Left renal cortex interstitium (tissue), 4 donors: ENCODE data around the gene ZNF638. TPM values are rescaled to one million over a fixed set of nuclear protein-coding genes. Genes with fewer than 3 reads are reported as not detected.

ENCODE experiments used
- DNase-seq, 4 donors: peaks; one replicate each; pipeline ENCODE4 v3.0.0-alpha.2; 2013; ENCODE audit warnings: low read depth in 4 of 4, low spot score in 2 of 4, missing footprints in 1 of 4
- polyA plus RNA-seq, 4 donors: library from polyadenylated mRNA; unstranded; fragments of 120-200 nt; gene quantifications; one replicate each; pipeline ENCODE4 v1.2.1, GENCODE V29; 2013; ENCODE audit not compliant: insufficient read length in 4 of 4

Gene ZNF638
- polyA plus RNA-seq, 4 donors: 162 to 278 (median 204) TPM

DNA sequence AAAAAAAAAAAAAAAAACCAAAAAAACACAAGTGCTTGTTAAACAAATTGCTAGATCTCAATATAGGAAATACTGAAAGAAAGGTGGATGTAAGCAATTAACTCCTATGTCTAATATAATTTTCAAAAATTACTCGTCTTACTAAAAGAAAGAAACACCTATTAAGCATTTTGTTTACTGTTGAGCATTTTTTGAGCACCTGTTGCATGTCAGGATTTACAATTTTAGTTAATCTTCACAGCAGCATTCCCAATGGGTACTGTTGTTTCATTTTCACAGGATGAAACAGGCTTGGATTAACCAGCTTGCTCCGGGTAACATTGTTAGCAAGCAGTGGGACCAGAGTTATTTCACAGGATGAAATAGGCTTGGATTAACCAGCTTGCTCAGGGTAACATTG, 4.8 kb downstream of the ZNF638 start:
- no peak for DNase-seq

GRCh38 chr2:71336802-71337201, 5.2 kb downstream of the ZNF638 start:
- DNase-seq: no peak

GRCh38 chr2:71337776-71338175, 6.2 kb downstream of the ZNF638 start:
- no peak for DNase-seq

GRCh38 chr2:71339685-71340084, 8.1 kb downstream of the ZNF638 start:
- DNase-seq: no peak

- no peak for DNase-seq
Measured at GRCh38 chr2:71340176-71340575, 8.6 kb downstream of the ZNF638 start.

DNA sequence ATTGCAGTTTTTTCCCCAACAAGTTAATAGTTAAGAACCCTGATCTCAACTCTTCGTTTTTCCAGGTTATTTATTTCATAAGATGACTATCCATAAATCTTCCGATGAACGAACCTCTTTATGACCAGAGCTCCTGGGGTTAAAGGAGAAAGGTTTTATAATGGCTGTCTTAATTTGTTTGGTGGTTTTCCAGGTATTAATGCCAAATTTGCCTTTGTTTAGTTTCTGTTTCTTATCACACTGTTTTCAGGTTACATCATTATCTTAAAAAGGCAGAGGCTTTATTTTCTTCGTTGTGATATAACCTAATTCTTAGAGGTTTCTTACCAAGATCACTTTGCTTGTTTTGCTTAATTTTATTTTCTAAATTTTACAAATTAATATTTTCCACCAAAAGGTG, 10.1 kb downstream of the ZNF638 start:
- DNase-seq: no peak

- DNase-seq: no peak
Measured at GRCh38 chr2:71346065-71346464, 14.5 kb downstream of the ZNF638 start.

DNA sequence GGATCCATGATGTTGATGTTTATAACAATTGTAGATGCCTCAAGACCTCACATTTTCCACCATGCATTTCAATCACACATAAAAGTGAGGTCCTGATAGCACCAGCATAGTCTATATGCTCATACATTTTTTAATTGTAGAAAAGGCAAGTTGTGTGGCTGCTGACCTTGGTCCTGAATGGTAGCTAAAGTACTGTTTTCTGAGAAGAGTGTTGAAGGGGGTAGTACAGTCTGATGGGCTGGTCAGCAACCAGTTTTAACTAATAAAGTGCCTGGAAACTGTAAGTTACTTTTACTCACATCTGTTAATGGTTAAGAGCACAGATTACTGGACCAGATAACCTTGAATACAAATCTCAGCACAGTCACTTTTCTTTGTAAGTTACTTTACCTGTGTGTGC, 15.9 kb downstream of the ZNF638 start:
- DNase-seq: no peak

DNA sequence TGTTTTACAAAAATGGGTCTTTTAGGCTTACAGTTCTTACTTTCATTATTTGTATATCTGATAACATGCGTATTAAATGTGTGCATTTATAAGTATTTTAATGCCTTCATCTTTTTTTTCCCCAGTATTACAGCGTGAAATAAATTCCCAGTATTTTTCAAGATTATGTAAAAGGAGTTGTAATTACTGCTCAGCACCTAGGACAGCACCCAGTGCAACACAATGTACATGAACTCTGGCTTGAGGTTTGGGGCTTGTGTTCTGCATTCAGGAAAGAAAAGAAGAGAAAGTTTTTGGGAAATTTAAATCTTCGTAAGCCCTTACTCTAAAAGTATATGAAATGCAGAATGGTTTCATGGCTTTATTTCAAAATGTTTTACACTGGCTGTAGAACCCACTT, 16.7 kb downstream of the ZNF638 start:
- DNase-seq: peak in 1 of 4 donors; percentile 37

GRCh38 chr2:71353248-71353647, 21.7 kb downstream of the ZNF638 start:
- no peak for DNase-seq

- DNase-seq: no peak
Measured at GRCh38 chr2:71358931-71359671, 27.5 kb downstream of the ZNF638 start.

GRCh38 chr2:71360434-71360975, 28.9 kb downstream of the ZNF638 start:
- DNase-seq: no peak

DNA sequence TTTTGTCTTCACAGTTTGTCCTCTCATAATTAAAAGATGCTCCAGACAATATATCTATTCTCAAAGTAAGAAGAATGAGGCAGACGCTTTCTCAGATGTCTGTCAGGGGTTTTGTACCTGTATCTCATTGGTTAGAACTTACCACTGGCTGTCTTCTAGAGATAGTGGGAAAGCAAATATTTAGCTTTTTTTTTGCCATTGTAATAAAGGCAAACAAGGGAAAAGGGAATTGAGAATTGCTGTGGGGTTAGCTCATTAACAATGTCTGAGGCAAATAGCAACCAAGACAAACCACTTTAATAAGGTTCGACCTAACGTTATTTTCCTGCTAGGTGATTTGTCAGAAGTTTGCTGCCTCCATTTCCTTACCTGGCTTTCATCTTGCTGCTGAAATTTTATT, 30.0 kb downstream of the ZNF638 start:
- DNase-seq: no peak

GRCh38 chr2:71362447-71362846, 30.9 kb downstream of the ZNF638 start:
- DNase-seq: no peak

DNA sequence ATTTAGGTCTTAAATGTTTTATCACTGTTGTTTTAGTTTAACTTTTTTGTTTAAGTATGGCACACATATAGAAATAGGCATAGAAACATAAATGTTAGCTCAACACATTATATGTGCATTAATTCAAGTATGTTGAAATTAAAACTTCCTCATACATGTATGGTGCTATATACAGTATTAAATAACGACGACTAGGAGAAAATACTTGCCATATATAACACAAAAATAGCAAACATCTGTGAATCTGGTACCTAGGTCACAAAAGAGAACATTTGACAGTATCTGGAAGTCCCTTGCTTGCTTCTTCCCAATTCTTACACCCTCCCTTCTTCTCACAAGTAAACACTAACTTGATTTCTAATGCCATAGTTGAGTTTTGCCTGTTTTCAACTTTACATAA, 38.4 kb downstream of the ZNF638 start:
- DNase-seq: no peak

GRCh38 chr2:71372042-71372441, 40.5 kb downstream of the ZNF638 start:
- no peak for DNase-seq

DNA sequence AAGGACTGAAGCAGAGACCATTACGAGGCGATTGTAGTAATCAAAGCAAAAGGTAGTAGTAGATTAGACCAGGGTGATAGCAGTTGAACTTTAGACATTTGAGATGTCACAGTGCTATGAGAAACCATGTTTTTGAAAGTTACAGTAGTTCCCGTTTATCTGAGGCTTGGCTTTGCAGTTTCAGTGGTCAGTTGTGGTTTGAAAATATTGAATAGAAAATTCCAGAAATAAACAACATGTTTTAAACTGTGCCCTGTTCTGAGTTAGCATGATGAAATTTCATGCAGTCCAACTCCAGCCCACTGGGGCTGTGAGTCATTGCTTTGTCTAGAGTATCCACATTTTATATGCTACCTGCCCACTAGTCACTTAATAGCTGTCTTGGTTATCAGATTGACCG, 47.5 kb downstream of the ZNF638 start:
- no peak for DNase-seq

DNA sequence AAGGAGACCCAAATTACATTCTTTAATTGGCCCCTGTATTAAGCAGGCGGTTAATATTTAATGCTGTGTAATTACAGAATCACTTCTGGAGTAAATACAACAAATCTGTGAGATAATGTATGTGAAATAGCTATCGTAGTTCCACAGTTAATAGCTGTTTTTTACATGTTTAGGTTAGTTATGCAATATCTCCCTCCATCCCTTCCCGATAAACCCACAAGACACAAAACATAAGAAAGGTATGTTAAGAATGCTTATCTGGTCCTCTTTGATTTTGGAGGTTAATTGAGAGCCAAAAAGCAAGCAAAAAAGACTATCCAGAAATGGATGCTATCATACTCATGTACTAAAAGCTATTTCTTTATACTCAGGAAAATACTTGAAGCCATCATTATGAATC, 49.1 kb downstream of the ZNF638 start:
- no peak for DNase-seq

GRCh38 chr2:71385012-71385411, 53.4 kb downstream of the ZNF638 start:
- DNase-seq: no peak

- DNase-seq: no peak
Measured at GRCh38 chr2:71388214-71388613, 56.6 kb downstream of the ZNF638 start.

- no peak for DNase-seq
Measured at GRCh38 chr2:71389384-71390072, 57.9 kb downstream of the ZNF638 start.

DNA sequence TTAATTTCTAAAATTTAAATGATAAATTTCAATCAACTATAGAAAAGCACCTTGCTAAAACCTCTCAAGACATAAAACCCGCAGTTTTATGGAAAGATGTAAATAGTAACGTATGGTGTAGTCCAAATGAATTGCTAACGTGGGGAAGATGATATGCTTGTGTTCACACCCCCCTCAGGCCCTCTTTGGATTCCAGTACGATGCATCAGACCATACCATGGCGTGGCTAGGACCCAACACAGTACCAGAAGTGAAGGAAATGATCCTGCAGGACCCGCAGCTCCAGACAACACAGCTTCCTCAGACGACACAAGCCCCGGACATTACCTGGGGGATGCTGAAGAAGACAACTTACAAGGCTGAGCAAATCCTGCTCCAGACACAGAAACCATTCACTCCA, 61.6 kb downstream of the ZNF638 start:
- DNase-seq: no peak
